Effector CD8-positive, alpha-beta T cell (primary cell): Measurements from ENCODE around the gene TP53AIP1.

ENCODE experiments used
- DNase-seq: peaks from one replicate; lab custom pipeline; 2025; lab: John Stamatoyannopoulos, UW
- total RNA-seq, 4 experiments: gene quantifications; one replicate each; lab custom pipeline; 2026; lab: John Stamatoyannopoulos, UW

TP53AIP1 gene, protein sequence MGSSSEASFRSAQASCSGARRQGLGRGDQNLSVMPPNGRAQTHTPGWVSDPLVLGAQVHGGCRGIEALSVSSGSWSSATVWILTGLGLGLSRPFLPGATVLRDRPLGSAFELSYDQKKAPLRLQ
- 0 to 0.09 (median 0) reads per million in 4 experiments for total RNA-seq

DNA sequence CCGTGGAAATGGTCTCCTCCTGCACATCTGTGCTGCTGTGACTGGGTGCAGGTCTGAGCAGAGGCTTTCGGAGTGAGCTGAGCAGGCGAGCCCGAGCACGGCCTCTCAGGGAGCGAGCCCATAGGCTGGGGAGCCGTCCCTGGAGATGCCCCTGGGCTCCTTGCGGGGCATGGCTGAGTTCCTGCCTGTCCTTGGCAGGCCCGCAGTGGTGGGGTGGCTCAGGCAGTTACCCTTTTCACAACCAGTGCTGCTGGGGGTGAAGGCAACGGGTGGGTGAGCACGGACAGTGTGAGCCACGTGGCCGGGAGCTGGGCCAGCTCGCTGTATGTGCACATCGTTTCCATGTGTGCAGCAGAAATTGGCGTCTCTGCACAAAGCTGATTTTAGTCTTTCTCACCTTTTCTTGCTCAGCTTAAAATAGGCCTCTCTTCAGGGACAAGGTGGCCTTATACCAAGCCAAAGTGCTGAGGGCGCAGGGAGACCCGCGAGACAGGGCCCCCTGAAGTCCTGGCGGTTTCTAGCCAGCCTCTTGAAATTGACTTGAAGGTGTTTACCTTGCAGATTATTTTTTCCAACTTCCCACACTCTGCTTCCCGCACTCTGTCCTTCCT is at the start of gene TP53AIP1:
TSS of gene TP53AIP1 (minus strand) at position 55 of the 611 bp plus-strand sequence. CDS start 5,053 bp downstream, outside the sequence.
- DNase-seq: no peak

DNA sequence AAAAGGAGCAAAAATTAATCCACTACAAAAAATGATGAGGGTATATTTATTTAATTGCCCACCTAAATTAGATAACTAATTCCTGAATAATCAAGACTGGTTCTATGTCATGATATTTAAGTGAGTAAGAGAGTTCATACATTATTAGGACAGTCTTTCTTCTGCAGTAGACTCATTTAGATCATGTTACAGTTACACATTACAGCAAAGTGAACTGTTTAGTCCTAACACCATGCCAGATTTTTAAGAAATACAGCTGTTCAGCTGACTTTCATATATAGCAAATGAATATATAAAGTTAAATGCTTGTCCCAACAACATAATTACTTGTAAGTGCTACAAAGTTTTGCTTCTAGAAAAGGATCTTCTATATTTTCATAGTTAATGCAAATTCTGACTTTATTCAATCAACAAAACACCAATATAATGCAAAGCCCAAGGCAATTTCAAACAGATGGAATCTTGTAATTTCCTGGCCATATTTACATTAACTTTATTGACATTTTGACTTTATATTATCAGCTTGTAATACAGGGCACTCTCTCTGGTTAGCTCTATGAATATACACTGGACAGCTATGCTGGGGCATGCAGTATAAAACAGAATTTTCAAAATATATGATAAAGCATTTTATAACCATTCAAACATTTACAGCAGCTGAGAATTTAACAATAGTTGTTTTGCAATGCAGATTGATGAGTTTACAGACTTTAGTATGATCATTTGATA is 45.7 kb upstream of the TP53AIP1 start:
- DNase-seq: no peak

DNA sequence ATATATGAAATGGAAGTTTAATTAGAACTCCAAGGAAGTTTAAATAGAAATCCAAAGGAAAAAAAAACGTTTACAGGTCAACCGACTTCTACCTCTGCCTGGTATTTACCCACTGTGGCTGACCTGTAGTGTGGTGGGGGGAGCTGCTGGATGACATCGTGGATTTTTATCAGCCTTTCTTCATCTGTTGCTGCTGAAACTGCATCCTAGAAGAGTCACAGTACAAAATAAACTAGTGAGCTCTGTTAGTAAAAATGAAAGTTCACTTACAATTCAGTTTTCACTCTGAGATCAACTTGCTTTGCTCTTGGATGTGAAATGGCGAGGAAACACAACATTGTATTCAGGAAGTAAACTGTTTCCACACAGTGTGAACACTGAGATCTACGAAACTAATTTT is 43.2 kb upstream of the TP53AIP1 start:
- DNase-seq: no peak

DNA sequence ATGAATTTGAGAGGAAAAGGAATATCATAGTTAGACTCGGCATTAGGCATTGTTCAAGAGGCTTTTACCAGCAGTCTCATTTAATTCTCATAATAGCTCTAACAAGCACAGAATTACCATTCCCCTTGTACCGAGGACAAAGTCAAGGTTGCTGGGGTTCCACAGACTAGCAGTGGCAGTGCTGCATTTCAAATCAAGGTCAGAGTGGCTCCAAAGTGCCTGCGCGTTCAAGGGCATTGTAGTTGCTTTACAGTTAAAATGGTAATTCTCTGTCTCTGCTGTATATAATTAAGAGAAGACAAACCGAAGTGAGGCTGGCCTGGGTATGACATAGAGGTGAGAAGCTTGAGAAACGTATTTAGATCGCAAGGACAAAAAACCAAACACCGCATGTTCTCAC is 40.4 kb upstream of the TP53AIP1 start:
- DNase-seq: no peak

DNA sequence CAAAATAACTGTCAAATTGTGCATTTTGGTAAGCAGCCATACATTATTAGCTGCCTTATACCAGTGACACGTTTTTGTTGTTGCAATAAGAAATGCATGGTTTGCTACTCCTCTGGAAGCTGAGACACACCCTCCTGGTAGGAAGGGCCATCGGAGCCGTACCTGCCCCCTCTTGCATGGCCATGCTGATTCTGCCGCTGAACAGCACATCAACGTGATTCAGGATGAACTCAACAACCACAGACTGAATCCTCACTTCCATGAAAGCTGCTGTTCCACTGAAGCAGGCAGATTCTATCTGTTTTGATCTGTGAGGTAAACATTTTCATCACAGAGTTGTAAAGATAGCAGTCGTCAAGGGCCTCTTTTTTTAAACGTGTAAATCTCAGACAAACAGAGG is 38.6 kb upstream of the TP53AIP1 start:
- no peak for DNase-seq

DNA sequence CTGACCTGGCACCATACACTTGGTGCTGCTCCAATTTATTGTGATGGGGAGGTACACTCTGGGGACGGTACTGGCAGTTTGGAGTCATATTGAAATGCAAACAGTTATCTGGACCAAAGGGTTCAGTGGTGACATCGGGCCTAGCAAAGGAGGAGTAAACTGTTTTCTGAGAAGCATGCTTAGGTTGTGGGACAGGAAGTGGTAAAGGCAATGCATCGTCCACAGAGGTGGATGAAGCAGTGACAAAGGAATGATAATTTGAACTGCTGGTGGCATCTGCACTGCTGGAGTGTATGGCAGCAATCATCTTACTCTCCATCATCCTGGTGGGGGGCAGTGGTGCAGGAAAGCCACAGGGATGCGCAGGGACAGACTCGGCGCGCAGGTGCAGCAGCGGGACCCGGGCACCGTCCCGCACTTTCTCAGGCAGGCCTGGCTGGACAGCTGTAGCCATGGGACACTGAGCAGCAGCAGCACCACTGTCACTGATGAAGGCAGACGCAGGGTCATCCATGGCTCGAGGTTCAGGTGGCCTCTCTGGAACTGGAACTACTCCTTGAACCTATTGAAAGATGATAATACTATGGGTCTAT is 28.0 kb upstream of the TP53AIP1 start:
- no peak for DNase-seq

DNA sequence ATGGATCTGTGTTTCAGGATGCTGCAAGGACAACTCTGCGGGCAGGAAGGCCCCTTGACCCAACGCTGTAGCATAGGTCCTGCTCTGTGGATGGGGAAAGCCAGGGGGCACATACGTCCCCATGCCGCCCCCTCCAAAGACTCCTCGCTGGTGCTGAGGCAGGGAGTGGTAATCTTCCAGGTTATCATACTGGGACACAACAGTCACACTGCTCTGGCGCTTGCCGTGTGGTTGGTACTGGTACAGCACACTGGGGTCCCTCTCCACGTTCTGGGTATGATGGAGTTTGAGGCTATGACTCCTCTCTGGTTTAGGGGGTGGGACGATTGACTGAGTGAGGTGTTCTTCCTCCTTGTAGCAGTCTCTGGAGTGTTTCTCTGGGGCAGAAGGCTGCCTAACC is 26.2 kb upstream of the TP53AIP1 start:
- DNase-seq: no peak

DNA sequence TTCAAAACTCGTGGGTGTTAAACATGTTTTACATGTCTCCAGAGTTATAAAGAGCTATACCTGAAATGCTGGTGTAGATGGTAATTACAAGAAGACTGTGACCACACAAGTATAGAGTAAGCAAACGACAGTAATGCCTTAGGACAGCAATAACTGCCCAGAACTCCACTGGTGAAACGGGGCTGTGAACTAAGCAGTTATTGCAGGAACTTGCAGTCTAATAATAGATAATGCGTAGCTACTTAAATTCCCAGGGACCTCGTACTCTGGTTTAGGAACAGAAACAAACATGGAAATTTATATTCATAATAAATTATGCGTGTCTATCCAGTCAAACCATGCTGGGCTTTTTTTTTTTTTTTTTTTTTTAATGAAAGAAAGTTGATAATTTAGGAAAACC is 24.9 kb upstream of the TP53AIP1 start:
- DNase-seq: no peak

DNA sequence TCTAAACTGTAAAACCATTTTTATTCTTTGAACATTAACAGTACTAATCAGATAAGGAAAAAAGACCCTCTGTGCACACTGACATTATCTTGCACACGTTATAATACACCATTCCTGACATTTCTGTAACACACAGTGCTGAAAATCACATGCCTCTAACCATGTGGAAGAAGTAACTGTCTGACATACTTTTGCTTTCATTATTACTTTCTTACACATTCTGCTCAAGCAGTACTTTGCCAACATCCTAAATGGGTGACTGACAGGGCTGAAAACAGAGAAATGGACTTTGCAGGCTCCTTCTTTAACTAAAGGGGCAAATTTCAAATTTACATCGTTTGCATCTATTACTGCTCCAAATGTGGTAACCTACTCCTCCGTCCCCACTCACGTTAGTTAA is 22.8 kb upstream of the TP53AIP1 start:
- DNase-seq: no peak

DNA sequence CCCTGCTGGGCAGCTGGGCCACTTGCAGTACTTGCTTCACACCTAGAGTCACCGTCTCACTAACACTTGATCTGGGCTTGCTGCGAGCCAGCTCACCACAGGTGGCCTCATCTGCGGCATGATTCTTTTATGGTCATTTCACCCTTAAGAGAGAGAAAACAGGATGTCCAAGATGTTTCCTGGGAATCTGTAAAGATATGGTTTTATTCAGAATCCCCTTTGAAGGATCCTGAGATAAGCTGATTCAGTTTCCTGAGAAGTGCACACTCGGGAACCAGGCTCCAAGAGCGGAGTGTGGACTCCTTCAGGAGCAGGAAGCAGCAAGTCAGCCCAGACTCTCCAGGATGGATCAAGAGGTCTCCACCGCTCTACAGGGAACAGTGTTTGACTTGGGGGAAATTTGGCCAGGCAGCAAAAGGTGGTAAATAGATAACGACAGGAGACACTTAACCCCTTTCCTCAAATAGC is 21.8 kb upstream of the TP53AIP1 start:
- no peak for DNase-seq

DNA sequence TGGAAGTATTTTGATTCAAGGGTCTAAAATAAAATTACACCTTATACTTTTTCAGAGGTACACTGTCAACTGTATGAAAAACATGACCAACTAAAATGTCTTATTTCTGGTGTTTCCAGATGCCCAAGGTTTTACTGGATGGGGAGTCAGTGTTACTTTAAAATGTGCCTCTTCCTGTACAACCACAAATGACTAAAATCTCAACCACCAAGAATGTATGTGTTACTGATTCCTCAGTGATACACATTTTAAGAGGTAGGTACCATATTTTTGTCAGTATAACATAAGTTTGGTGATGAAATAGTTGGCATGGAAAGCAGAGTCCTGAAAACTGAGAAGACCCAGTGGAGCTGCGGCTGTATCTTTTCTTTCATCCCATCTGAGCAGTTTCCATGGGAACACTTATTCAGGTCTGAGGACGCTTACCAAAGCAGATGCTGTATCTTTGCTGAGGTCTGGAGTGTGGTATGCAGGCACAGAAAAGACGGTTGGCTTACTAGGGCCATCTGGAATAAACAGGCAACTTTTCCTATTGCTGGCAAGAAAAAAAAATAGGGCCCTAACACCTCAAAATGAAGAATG is 21.2 kb upstream of the TP53AIP1 start:
- DNase-seq: no peak

DNA sequence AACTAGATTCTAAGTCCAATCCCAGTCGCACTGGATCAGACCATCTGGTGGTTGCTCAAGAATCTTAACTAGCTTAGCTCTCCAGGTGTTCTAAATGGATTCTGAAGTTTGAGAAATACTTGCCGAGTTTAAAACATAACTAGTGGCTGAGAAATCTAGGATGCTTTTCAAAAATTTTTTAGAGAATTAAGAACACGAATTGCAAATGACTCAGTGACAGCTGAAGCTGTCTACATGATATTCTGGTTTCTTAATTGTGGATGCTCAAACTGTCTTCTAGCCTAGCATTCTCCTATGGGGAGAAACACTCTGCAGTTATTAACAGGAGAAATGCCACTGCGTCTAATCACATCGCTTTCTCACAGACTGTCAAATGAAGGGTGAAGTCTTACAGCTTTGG is 20.2 kb upstream of the TP53AIP1 start:
- no peak for DNase-seq

DNA sequence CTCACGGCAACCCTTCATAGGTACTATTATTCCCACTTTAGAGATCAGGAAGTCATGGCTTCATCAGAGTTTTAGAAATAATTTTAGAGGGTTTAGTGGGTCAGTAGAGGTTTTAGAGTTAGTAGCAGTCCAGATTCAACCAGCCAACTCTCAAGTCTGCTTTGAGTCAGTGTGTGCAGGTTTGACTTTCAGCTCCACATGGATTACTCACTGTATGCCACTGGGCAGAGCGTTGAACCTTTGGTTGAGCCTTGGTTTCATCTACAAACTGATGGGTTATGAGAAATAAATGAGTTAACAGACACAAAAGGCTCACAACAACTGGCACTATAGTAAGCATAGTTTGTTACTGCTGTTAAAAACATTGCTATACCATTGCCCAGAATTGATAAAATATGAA is 19.0 kb upstream of the TP53AIP1 start:
- DNase-seq: no peak

DNA sequence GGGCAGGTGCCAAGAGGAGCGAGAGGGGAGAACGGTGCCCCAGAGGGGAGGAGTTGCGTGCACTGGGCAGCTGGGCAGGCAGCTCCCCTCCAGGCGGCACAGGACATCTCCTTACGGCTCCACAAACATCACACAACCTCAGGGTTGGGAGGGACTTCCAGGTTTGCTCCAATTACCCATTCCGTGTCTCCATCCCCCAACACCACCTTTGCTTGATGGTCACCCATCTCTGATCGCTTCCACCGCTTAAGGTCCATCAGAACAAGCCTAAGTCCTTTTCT is 14.5 kb upstream of the TP53AIP1 start:
- no peak for DNase-seq

DNA sequence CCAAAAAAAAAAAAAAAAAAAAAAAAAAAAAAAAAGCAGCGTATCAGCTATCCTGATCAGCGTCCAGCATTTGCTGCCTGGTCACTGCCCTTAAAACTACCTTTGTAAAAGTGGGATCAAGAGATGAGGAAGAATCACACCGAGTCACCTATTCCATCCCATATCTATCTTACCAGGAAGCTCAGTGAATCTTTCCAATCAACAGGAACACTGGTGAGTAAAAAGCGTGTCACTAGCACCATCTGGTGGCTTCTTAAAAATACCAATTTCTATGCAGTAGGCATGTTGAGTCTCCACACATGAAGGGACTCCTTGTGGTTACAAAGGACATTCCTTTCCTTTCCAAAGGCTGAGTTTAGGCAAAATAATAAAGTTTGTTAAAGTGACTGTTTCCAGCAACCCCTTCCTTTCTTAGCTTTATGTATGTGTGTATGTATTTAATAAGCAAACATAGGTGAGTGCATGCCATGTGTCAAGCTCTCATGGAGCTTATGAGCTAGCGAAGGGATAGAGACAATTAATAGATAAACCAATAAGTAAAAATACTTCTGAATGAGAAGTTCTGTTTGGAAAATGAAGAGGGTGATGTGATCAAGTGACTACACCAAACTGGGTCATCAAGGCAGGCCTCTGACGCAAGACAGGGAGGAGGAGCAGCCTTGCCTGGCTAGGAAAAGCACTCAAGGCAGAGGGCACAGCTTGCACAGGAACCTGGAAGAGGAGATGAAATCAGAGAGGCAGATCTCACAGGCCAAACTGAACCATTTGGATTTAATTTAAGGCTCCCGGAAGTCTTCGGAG is 13.9 kb upstream of the TP53AIP1 start:
- DNase-seq: no peak

DNA sequence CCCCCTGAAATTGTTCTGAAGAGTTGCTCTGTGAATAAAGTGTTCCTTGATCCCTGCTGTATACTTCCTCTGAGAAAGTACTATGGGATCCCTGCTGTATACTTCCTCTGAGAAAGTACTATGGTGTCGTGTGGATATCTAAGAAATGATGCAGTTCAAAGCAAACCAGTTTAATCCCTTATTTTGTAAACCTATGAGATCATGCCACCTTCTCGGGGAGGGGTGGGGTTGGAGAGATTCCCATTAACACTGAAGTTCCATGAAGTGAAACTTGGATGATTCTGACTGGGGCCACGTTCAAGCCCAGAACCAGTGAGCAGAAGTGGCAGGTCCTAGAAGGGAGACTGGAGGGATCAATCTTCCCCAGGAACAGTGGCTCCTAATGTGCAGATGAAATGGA is 13.0 kb upstream of the TP53AIP1 start:
- no peak for DNase-seq

DNA sequence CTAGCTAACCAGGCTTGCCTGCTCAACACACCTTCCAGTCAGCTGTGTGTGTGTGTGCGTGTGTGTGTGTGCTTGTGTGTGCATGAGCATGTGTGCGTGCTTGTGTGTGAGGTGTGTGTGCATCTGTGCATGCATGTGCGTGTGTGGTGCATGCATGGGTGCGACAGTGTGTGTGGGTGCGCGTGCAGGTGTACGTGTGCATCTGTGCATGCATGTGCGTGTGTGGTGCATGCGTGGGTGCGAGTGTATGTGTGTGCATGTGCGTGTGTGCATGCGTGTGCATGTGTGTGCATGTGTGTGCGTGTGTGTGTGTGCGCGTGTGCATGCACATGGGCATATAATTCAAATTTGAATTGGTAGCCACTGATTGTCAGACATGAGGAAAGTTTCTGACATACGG is 10.5 kb upstream of the TP53AIP1 start:
- no peak for DNase-seq

DNA sequence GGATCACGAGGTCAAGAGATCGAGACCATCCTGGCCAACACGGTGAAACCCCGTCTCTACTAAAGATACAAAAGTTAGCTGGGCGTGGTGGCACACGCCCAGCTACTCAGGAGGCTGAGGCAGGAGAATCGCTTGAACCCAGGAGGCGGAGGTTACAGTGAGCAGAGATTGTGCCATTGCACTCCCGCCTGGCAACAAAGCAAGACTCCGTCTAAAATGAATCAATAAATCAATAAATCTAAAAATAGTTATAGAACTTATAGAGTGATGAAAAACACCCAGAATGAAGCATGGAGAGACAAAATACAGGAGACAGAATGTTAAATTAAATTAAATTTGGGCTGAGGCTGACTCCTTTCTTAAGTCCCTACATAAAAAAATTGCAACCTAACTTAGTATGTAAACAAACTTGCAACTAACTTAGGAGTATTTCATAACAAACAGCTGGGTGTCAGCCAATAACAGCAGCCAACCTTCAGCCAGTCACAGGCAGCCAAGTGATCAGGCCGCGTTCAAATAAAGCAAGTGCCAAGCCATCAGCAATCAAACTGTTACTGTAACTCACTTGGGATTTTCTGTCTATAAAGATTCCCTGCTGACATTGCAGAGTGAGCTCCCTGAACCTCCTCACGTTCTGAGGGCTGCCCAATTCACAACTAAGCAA is 7.3 kb upstream of the TP53AIP1 start:
- no peak for DNase-seq

DNA sequence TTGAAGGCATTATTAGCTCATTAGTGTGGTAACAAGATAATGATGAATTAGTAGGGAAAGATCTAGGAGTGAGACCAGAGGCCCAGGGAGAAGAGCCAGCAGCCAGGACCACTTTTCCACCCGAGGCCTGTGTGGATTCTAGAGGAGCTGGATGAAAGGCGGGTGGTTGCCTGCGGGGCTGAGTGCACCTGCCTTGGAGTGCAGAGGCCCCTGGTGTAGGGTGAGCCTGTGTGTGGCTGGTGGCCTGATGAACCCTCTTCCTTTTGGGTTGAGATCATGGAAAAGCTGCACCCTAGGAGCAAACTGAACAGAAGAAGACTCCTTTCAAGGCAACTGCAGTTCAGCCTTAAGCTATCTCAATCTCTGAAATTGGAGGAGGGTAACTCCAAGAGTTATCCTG is 5.9 kb upstream of the TP53AIP1 start:
- no peak for DNase-seq

DNA sequence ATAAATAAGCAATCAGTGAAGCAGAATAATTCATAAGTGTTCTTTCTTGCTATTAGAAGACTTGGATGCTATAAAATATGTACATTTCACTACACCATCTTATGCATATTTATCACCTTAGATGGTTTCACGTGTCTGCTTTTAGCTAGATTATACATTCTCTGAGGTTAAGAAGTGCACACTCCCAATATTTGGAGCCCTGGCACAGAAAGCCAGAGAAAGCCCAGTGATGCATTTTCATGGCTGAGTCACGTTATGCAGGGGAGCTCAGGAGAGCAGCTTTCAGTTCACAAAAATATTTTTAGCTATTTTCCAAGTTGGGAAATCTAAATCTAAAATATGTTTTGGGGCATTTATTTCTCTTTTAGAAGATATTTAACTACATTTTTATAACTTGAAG is 5.1 kb upstream of the TP53AIP1 start:
- no peak for DNase-seq

DNA sequence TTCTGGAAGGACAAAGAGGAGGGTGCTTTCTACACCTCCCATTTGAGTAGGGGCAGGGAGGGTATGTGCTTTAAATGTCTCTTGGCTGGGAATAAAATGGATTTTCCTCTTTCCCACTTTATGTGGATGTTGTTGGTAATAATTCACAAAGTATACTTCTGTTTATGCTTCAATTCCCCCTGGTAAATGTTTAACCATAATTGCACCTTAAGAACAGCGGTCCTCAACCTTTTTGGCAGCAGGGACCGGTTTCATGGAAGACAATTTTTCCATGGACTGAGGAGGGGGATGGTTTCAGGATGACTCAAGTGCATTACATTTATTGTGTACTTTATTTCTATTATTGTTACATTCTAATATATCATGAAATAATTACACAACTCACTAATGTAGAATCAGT is 4.0 kb upstream of the TP53AIP1 start:
- DNase-seq: no peak
